Activated CD8-positive, alpha-beta memory T cell treated with anti-CD3 and anti-CD28 coated beads, Interleukin-2, amount 50 U/mL, for 1 hour (primary cell): ENCODE measurements around the gene CFAP141.

Experiments
- DNase-seq: peaks from one replicate; pipeline ENCODE4 v3.0.0-alpha.2; 2020; ENCODE audit errors: extremely low read depth

CFAP141 gene

DNA sequence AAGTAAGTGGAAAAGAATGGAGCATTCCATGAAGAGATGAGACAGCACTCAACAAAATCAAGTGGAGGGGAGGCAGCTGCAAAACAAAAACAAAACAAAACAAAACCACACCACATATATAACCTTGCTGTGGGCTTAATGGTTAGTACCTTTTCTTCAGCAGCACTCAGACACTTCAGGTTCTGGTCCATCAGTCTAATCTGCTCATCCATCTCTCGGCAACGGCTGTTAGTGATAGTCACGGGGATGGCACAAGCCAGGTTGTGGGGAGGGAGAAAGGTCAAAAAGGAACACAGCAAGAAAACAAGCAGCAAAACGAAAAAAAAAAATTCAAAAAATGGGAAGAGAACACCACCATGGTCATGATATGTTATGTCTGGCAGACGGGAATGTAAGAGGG is 34.3 kb downstream of the CFAP141 start:
- DNase-seq = no peak

DNA sequence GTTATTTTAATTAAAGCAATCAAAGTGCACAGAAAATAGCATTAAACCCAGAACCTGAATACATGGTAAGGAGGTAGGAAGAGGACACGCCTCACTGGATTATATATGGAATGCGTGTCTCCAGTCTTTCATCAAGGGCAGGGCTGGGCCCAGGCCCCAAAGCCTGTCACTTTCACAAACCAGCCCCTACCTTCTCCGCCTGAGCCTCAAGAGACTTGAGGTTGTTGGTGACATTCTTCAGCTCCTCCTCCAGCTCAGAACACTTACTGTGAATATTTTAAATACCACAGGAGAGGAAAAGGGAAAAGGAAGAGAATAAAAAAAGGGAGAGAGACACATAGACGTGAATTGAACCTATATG is 34.9 kb downstream of the CFAP141 start:
- no peak for DNase-seq

DNA sequence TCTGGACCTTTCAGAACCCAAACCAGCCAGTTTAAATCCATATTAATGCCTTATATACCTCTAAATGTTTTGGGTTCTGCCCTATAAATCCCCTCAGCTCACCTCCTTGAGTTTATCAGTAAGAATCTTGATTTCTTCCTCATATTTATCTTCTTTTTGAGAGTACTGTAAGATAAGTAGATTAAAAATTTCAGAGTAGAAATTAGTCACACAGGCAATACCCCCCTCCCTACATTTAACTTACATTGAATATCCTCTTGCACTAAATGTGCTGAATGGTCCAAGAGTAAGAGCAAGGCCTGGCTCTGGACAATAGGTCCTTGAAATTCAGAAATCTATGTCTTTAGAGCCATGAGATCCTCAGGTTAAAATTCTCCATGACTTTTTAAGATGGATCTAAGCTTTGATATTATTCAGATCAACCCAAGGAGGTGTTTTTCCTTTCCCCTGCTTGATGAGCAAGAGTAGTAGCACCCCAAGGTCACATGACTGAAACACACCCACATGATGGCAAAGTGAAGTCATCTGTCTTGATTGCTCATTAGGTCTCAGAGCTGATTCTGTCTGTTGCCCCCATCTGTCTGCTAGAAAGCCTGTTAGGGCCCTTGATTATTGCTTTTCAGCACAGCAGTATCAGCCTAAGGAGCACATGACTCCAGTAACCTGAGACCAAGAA is 35.4 kb downstream of the CFAP141 start:
- no peak for DNase-seq

DNA sequence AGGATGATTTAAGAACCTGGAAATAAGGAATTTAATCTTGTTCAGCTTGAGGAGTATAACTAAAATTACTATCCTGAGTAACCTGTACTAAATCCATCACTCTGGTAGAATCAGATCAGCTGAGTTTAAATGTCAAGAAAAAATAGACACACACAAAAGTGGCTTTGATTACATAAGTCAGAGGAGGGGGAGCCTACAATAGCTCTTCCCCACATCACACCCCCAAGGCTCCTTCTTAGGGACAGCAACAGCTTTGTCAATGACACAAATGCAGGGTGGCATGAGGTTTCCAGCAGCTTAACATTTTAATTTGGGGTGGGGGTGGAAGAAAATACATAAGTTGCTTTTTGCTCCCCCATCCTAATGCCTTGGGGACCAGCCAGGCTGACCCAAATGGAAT is 38.7 kb downstream of the CFAP141 start:
- no peak for DNase-seq

DNA sequence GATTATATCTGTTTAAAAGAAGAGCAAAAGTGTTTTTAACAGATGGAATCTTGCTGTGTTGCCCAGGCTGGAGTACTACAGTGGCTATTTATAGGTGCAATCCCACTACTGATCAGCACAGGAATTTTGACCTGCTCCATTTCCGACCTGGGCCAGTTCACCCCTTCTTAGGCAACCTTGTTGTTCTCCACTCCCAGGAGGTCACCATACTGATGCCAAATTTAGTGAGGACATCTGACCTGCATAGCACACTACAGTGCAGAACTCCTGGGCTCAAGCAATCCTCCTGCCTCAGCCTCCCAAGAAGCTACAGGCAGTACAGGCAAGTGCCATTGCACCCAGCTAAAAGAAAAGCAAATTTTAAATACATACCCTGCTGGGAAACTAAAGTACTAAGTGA is 39.9 kb downstream of the CFAP141 start:
- DNase-seq = no peak

DNA sequence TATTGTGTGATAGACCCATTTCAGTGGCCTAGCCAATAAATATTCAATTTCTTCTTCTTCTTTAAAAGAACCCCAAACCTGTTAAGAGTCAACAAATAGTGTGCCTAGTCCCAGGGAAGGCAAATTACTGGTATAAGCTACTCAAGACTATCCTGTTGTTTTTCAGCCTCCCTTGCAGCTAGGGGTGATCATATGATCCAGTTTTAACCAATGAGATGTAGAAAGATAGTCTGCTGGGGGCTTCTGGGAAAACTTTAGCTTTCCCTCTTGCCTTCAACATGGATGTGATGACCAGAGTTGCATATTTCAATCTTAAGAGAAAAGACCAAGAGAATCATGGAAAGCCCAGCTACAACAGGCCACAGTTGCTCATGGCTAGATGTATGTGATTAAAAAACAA is 46.6 kb downstream of the CFAP141 start:
- no peak for DNase-seq

DNA sequence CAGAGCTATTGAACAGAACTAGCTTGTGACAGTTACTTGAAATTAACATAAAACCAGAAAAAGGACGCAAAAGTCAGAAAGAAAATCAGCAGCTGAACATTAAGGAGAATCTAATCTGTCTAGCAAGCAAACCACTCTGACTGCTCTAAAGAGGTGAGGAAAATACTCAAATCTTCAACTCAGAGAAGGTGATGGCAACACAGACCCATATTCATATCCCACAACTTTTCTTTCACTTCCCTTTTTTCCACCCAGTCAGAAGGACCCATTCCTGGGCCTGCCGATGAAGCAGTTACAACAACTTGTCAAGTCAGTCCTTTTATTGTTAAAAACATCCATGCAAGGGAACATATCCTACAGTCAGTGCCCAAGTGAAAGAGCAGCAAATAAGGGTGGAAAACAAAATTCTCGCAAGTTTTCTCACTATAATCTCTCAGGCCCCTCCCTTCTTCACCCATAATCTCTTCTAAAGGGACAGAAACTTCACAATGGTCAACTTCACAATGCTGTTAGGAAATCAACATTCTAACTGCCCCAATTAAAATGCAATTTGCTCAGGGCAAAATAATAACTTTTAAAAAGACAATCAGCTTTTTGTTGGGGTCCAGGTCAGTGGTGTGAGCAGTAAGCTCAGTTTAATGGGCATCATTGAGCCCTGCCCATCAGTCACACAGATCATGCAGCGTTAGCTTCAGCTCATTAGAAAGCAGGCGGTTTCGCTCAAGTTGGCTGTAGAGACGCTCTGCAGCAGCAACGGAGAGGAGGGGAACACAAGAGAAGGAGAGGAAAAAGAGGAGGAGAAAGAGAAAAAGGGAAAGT is 47.6 kb downstream of the CFAP141 start:
- no peak for DNase-seq

DNA sequence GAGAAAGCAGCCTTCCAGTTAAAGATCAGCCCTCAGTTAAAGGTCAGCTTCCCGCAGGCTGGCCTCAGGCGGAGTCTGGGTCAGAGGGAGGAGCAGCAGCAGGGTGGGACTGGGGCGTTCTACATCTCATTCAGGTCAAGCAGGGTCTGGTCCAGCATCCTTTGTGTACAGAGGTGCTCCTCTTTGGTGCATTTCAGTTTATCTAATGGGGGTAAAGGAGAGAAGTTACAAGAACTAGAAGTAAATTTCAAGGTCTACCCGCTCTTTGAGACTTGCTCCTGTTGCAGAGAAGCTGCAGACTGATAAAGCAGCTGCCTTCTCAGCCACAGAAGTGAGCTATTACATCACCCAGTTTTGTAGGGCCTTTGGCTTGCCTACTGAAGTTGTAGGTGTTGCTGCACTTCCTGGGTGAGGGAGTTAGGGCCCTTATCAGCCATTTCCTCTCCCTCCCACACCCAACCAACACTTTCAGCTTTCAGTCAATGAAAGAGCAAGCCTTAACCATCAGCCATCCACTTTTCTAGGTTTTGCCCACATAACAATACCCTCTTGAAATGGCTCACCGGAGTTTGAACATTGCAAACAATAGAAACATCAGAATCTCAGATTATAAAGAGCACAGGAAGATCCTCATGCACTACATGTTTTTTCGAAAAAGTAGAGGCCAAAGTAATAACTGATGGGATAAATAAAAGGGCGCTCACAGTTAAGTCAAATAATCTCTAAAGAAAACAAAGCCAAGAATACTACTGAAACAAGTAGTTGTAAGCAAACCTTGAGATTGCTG is 48.4 kb downstream of the CFAP141 start:
- peak; percentile 53 for DNase-seq

DNA sequence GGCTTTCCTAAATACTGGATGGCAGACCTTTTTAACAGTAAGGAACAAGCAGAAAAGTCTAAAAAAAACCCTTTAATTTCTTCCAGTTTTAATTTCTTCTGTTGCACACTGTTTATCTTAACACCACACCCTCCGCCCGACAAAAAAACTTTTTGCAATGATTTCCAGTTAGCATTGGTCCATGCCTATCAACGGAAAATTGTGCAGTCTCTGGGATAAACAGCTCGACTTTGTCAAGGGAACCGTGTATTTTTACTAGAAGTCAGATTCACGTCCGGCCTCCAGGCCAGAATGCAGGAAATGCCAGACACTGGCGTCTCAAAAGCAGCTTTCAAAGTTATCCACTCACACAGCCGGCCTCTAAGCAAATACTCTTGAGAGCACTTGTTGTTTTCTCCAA is 50.9 kb downstream of the CFAP141 start:
- no peak for DNase-seq

DNA sequence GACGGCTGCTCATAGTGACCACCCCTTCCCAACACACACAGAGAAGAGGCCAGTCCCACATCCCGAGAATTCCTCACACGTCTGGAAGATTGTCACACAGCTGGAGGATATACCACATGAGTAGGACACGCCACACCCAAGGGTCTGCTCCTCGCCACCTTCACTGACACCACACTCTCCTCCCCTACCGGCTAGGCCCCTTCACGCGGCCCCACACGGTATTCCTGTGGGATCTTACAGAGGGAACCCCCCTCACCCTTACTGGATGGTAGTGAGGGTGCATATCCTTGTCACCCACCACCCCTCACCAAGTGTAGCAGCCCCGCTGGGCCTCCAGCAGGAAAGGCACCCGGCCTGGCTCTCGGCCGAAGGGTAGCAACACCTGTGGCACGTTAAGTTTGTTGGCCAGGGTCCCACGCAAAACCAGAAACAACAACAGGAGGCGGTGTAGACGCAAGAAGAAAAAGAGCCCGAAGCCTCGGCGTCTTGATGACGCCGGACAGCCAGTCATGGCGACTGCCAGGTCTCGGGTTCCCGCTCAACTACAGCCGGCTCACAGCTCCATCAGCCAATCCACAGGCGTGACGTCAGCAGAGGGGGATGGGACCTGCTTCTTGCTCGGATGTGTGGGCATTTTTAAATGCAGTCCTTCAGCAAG is 51.5 kb downstream of the CFAP141 start, which contains the start of gene NUP210L:
Gene NUP210L, minus strand, starts transcription at position 540 of the 658 bp plus-strand sequence.
- DNase-seq = no peak

DNA sequence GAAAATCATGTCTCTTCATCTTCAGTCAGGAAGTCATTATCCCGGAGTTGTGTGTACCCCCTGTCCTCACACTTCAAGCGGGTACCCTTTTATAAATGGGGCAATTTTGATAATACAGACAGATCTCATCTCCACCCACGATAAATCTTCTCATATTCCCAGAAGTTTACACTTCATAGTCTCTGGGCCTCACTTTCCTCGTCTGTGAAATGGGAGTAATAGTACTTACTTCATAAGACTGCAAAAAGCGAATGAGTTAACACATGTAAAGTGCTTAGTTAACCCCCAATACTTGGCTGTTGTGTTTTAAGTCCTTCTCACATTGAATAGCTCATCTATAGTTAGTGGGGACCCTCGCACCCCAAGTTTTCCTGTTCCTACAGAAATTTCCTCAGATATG is 52.1 kb downstream of the CFAP141 start:
- DNase-seq = no peak

DNA sequence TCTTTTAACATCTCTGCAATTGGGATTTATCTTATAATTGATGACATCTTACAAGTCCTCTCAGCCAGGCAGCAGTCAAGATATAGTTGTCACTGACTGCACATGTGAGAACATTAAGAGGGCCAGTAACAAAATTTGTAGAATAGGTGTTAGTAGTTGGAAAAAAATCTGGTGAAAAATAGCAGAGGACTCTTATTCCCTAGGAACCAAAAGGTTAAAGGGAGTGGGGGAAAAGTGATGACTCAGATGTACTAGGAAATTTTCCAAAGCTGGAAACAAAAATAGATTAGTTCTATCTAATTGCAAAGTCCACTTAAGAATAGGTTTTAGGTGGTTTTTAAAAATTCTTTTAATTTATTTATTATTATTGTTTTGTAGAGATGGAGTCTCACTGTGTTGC is 54.8 kb downstream of the CFAP141 start:
- DNase-seq = no peak
